Cortex of kidney (tissue), 1 donor: ENCODE results near the gene SPEF1.
"Not testable (repeated sequence)": the region's sequence is repeated elsewhere in the genome, so short reads cannot be mapped to it uniquely, and the experiment has no call there.

Experiments
- DNase-seq: peaks from one replicate; lab custom pipeline; 2025; lab: John Stamatoyannopoulos, UW

The SPEF1 gene

DNA sequence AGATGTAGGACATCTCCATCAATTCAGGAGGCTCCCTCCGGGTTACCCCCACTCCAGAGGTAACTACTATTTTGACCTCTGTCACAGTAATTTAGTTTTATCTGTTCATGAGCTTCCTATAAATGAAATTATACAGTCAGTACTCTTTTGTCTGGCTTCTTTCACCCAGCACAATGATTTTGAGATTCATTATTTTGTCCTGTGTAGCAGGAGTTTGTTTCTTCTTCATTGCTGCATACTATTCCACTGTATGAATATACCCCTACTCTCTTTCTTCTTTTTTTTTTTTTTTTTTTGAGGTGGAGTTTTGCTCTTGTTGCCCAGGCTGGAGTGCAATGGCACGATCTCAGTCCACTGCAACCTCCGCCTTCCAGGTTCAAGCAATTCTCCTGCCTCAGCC is 27.3 kb upstream of the SPEF1 start:
- no peak for DNase-seq

DNA sequence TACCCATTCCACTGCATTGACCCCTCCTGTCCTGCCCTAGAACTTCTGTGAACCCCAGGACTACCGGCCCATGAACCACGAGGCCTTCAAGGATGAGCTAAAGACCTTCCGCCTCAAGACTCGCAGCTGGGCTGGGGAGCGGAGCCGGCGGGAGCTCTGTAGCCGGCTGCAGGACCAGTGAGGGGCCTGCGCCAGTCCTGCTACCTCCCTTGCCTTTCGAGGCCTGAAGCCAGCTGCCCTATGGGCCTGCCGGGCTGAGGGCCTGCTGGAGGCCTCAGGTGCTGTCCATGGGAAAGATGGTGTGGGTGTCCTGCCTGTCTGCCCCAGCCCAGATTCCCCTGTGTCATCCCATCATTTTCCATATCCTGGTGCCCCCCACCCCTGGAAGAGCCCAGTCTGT is 23.5 kb upstream of the SPEF1 start:
- DNase-seq: no peak

DNA sequence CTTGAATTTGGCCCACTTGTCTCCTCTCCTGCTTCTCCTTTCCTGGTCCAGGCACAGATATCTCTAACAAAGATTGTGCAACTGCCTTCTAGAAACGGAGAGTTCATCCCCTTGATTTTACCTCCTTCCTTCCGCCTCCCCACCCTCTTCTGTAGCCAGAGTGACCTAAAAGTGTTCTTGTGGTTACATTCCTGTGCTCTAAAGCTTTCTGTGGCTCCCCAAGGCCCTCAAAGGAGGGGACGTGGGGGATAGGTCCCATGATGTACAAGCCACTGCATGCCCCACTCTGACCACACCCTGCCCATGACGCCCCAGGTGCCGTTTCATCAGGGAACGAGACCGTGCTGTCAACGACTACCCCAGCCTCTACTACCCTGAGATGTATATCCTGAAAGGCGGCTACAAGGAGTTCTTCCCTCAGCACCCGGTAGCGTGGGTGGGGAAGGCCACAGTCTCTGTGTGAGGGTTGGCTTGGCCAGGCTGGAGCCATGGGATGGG is 23.1 kb upstream of the SPEF1 start:
- DNase-seq: no peak

DNA sequence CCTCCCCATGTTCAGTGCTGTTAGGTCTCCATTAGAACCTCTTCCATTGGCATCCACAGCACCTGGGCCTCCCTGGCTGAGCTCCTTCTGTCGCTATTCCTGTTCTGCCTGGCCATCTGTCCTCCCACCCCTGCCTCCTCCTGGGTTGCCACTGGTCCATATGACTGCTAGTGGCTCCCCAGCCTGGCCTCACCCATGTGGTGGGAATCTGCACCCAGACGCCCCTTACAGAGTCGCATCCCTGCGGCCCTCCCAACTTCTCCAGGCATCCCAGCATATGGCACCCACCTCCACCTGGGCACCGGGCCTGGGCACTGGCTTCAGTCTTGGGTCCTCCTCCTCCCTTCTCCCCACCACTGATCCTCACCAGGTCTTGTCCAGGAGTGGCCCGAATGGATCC is 22.6 kb upstream of the SPEF1 start:
- DNase-seq: no peak

DNA sequence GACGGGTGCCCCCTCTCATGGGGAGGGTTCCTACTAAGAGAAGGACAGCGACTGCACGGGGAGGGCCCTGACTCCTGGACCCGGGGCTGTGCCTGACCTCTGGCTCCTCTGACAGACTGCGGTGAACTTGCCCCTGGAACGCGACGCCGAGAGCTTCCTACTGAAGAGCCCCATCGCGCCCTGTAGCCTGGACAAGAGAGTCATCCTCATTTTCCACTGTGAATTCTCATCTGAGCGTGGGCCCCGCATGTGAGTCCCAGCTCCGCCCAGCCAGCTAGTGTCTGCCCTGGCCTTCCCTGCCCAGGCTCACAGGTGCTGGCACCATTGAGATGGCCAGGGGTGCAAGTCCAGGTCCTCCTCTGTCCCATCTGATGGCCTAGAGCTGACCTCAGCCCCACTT is 22.0 kb upstream of the SPEF1 start:
- DNase-seq: no peak

DNA sequence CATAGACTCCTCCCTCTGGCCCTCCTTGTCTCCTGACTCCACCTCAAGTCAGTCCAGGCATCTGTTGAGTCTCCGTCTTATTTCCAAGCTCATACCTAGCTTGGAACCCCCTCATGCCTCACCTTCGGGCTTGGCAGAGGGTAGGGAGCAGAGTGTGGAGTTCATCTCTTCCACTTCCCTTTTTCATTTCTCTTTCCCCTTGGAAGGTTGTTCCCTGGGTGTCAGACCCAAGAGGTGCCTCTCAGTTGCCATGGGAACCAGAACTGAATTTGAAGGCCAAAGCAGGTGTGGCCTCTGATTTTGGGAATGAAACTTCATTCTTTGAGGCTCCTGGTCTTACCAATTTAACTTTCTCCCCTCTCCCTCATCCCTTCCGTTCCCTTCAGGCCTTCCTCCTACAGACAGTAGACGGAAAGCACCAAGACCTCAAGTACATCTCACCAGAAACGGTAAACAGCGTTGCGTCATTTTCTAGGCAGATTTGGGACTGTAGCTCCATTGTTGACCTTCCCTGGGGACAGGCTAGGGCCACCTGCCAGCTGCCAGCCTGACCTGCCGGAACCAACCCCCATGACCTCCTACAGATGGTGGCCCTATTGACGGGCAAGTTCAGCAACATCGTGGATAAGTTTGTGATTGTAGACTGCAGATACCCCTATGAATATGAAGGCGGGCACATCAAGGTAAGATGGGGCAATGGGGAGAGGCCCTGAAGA is 21.4 kb upstream of the SPEF1 start:
- DNase-seq: no peak

DNA sequence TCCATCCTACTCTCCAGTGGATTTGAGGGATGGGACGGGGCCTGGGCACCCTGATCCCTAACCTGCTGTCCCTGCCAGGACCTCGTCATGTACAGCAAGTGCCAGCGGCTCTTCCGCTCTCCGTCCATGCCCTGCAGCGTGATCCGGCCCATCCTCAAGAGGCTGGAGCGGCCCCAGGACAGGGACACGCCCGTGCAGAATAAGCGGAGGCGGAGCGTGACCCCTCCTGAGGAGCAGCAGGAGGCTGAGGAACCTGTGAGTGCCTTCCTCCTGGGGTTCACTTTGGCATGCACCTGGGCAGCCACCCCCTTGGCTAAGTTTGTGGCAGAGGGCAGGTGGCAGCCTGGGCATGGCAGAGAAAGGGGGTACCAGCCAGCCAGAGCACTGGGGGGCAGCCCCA is 20.6 kb upstream of the SPEF1 start:
- DNase-seq: no peak

DNA sequence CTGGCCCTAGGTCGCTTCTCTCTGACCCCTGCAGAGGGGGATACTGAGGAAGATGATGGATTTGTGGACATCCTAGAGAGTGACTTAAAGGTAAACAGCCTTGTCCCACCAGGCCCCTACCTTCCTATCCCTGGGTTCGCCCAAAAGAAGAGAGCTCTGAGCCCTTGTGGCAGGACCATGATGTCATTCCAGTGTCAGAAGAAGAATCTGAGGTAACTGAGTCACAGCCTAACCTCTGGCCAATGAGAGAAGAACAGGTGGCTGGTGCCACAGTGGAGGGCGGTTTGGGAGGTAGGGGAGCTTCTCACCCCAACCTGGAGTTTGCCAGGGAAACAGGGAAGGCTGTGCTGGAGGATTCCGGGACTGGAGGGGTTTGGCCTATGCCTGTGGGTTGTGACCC is 20.1 kb upstream of the SPEF1 start:
- no peak for DNase-seq

DNA sequence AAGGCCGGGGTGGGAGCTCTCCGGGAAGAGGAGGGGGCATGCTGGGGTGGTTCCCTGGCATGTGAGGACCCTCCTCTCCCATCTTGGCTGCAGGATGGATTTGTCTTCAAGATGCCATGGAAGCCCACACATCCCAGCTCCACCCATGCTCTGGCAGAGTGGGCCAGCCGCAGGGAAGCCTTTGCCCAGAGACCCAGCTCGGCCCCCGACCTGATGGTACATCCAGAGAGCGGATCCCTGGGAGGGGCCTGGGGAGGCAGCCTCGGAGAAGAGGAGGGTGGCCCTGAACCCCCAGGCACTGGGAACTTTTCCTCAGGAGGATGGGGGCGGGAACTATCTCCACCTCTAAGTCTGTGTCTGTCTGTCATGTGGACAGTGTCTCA is 19.6 kb upstream of the SPEF1 start:
- DNase-seq: no peak

DNA sequence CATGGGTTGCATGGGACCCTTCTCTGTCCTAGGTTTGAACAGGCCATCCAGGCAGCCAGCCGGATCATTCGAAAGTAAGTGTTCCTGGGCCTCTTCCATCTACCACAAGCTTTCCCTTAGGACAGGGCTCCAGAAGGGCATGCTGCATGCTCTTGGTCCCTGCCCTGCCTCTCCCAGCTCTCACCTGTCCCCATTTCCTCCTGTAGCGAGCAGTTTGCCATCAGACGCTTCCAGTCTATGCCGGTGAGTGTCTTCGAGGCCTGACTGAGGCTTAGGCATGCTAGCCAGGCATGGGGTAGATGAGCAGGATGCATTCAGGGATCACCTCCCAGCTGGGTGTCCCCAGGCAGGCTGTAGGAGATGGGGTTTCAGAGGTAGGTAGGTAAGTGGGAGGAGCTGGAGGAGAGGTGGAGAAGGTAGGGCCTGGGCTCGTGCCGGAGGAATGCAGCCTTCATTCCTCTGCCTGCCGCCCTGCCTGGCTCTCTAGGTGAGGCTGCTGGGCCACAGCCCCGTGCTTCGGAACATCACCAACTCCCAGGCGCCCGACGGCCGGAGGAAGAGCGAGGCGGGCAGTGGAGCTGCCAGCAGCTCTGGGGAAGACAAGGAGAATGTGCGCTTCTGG is 19.1 kb upstream of the SPEF1 start:
- no peak for DNase-seq

DNA sequence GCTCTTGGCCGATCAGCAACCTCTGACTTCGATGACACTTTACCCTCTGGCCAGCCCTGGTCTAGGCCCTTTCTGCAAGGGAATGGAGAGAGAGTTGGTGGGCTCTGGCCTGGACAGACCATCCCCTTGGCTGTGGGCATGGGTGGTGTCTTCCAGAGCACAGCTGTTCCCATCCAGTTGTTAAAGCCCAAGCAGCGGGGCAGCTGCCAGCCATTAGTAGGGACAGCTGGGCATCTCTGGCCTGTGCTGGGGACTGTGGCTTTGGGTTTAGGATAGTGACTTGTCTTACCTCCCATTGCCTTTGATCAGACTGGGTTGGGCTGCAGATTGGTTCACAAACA is 17.6 kb upstream of the SPEF1 start:
- no peak for DNase-seq

DNA sequence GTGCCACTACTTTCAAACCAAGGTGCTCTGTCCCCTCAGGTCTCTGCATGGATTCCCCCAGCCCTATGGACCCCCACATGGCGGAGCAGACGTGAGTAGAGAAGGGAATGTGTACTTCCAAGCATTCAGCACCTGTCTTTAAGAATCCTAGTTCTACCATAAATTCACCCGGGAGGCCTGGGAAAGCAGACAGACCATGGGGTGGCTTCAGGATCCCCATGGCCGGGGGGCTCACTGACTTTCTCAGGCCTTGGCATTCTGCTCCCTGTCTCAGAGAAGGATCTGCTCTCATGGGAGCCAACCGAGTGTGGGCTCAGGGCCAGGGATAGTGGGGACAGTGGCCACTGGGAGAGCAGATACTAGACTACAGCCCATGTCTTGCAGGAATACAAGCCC is 17.1 kb upstream of the SPEF1 start:
- no peak for DNase-seq

DNA sequence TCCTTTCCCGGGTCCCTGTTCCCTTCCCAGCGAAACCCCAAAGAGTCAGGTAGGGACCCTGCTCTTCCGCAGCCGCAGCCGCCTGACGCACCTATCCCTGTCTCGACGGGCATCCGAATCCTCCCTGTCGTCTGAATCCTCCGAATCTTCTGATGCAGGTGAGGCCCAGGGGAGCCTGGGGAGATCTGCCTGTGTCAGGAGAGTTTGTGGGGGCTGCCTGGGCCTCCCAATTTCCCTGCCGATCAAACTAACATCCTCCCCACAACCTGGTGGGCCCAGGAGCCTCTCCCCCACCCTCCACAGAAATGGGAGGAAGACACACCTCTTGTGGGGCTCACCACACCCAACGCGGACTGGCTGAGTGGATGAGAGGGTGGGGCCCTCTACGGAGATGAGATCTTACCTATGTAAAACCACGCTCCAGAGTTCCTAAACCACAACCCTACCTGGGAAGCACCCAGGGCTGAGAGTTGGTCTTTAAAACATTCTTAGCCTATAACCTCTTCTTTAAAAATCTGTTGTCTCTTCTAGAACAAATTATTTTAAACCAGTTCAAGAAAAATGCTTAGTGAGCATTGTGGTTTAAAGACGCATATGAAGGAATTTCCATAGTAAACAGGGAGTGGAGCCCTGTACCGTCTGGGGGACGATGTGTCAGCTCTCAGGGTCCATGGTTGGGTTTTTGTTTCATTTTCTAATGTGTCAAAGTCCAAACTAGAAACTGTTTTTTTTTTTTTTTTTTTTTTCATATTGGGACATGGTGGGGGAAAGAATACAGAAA is 16.5 kb upstream of the SPEF1 start:
- no peak for DNase-seq

DNA sequence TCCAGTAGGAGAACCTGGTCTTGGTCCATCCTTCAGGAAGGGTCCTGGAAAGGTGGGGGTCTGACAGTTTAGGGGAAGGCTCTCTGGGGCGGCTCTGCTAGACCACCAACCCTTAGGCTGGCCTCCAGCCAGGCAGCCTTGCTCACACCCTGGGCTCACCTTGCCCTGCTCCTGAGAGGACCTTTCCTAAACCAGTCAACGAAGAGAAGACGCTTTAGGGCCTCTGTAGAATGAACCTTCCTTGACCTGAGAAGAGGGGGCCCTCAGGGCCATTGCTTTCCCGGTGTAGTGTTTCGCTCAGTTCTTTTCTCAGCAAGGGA is 15.9 kb upstream of the SPEF1 start:
- DNase-seq: no peak

DNA sequence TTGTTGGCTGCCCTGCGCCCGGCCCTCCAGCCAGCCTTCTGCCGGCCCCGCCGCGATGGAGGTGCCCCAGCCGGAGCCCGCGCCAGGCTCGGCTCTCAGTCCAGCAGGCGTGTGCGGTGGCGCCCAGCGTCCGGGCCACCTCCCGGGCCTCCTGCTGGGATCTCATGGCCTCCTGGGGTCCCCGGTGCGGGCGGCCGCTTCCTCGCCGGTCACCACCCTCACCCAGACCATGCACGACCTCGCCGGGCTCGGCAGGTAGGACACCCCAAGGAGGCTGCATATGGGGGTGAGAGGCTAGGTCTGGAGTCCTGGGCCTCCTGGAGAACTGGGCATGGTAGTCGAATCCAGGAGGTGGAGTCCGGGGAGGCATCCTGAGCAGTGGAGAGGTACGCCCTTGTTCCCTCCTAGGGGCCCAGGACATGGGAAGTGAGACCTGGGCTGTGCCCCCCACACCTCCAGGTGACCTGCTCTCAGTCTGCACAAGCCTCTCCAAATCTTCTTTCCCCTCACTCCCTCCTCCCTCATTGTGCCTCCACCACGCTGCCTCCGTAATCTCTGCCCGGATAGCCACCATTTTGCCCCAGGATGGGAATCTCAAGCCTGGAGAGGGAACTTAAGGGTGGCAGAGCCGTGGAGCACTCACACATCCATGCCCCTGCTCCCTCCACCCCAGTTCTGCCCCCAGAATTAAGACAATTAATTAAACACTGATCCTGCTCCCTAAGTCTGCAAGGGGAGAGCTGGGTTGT is 15.4 kb upstream of the SPEF1 start:
- no peak for DNase-seq

DNA sequence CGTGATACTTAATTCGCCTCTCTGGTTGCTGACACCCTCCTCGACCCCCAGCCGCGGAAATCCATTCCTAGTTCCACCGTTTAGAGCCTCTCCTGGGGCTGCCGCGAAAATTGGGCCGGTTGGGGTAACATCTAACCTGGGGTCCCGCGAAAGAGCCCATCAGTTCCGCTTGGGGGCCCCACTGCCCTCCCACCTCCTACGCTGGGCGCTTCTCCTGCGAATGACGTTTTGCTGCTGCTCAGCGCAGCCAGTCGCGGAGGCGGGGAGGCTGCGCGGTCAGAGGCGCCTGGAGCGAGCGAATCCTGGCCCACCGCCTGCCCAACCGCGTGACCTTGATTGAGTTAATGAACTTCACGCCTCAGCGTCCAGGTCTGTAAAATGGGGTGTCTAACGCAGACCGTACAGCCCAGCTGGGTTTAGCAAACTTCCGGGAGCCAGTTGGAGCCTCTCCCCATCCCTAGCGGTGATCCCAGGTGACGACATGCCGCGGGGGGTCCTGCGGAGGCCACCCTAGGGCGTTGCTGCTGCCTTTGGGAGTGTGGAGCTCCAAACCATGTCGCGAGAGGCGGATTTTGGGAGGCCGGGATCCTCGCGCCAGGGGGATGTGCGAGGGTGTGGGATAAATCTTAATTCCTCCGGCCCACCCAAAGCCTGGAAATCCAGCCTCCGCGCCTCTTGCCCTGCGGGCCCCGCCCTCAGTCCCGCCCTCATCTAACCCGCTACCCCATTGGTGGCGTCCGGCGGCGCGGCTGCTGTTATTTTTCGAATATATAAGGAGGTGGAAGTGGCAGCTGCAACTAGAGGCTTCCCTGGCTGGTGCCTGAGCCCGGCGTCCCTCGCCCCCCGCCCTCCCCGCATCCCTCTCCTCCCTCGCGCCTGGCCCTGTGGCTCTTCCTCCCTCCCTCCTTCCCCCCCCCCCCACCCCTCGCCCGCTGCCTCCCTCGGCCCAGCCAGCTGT is 14.5 kb upstream of the SPEF1 start, which contains the start of gene CDC25B:
CDC25B (plus strand) TSS at position 800 of the 958 bp plus-strand sequence. CDS start 222 bp downstream, outside the sequence.
- no peak for DNase-seq

DNA sequence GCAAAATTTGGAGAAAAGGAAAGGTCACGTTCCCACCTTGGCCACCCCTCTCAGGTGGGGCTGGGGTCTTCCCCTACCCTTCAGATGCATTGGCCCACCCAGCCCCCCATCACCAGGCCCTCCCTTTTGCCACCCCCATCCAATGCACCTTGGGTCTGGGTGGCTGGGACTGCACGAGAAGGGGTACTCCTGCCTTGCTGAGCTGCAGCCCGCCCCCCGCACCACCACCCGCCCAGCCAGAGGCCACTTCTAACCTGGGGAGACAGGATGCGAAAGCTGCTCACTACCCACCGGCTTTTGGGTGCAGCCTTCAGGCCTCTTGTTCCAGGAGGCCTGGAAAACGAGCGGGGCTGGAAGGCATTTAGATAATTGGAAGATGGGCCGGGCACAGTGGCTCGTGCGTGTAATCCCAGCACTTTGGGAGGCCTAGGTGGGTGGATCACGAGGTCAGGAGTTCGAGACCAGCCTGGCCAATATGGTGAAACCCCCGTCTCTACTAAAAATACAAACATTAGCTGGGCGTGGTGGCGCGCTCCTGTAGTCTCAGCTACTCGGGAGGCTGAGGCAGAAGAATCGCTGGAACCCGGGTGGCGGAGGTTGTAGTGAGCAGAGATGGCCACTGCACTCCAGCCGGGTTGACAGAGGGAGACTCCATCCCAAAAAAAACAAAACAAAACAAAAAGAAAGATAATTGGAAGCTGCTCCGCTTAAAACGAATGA is 13.6 kb upstream of the SPEF1 start:
- no peak for DNase-seq

DNA sequence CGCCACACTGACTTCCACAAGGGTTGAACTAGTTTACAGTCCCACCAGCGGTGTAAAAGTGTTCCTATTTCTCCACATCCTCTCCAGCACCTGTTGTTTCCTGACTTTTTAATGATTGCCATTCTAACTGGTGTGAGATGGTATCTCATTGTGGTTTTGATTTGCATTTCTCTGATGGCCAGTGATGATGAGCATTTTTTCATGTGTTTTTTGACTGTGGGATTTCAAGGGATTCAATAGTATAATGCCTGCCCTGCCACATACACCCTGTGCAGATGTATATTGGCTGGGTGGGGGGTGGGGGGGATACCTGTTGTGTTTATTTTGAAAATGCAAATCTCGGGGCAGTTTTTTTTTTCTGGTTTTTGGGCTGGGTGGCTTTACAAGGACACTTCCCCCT is 12.9 kb upstream of the SPEF1 start:
- not testable (repeated sequence) for DNase-seq

DNA sequence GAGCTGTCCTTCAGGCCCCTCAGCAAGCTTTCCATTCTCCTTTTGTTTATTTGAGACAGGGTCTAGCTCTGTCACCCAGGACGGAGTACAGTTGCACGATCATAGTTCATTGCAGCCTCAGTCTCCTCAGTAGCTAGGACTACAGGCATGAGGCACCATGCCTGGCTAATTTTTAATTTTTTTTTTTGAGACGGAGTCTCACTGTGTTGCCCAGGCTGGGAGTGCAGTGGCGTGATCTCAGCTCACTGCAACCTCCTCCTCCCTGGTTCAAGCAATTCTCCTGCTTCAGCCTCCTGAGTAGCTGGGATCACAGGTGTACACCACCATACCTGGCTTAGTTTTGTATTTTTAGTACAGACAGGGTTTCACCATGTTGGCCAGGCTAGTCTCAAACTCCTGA is 8.0 kb upstream of the SPEF1 start:
- not testable (repeated sequence) for DNase-seq

DNA sequence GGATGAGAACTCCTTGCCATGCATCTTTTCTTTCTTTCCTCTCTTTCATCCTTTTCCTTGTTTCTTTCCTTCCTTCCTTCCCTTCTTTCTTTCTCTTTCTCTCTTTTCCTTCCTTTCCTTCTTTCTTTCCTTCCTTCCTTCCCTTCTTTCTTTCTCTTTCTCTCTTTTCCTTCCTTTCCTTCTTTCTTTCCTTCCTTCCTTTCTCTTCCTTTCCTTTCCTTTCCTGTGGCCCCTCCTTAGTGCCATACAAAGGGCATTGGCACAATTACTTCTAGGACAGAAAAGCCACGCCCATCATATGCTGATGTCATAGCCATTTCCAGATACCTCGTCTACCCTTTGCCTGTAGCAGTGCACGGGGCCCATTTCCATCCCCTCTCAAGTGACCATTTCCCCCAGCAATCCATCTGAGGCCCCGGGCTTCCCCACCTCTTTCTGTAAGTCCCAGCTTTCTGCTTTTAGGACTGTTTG is 7.5 kb upstream of the SPEF1 start:
- no peak for DNase-seq
